KBM-7 (cell line): ENCODE data around the gene LMNB1.
"Not testable (repeated sequence)": the region's sequence is repeated elsewhere in the genome, so short reads cannot be mapped to it uniquely, and the experiment has no call there.

ENCODE experiments used
- DNase-seq: peaks from one replicate; pipeline ENCODE4 v3.0.0-alpha.2; 2015
- in situ Hi-C: fragments of 300-500 bp; cut with MboI; formaldehyde crosslinking; loops from 2 replicates; pipeline ENCODE4 v1.14.3; 2020; ENCODE audit warnings: low sequenced_read_pairs, low pct_unique_long_range_greater_than_20kb, mixed read lengths

LMNB1 gene

GRCh38 chr5:126777975-126778674 lies 1.2 kb downstream of the LMNB1 start:
- in situ Hi-C loops, result no loop called here
- DNase-seq, result peak; percentile 98

- DNase-seq, result no peak
- in situ Hi-C loops, result no loop called here
Measured at GRCh38 chr5:126778675-126779403, 1.9 kb downstream of the LMNB1 start.

GRCh38 chr5:126780165-126780827 lies 3.4 kb downstream of the LMNB1 start:
- peak; percentile 83 for DNase-seq
- in situ Hi-C loops, result loop anchor here (10.0 kb wide), 1 partner anchor 105 kb away; no protein-coding TSS in a partner anchor

- DNase-seq, result not testable (repeated sequence)
- in situ Hi-C loops, result loop anchor here (10.0 kb wide), 1 partner anchor 114 kb away; no protein-coding TSS in a partner anchor
Measured at GRCh38 chr5:126788409-126788808, 11.5 kb downstream of the LMNB1 start.

GRCh38 chr5:126793097-126793496 lies 16.2 kb downstream of the LMNB1 start:
- no peak for DNase-seq
- in situ Hi-C loops, result no loop called here

- in situ Hi-C loops, DNase-seq: not testable (repeated sequence)
Measured at GRCh38 chr5:126793648-126794047, 16.7 kb downstream of the LMNB1 start.

- DNase-seq, result no peak
- in situ Hi-C loops, result no loop called here
Measured at GRCh38 chr5:126794157-126794828, 17.4 kb downstream of the LMNB1 start.

GRCh38 chr5:126799780-126800179 lies 22.8 kb downstream of the LMNB1 start:
- in situ Hi-C loops, result no loop called here
- DNase-seq, result no peak

- in situ Hi-C loops, result no loop called here
- DNase-seq, result no peak
Measured at GRCh38 chr5:126801174-126801991, 24.4 kb downstream of the LMNB1 start.

GRCh38 chr5:126801992-126802294 lies 25.0 kb downstream of the LMNB1 start:
- in situ Hi-C loops, result no loop called here
- peak; percentile 39 for DNase-seq

- no peak for DNase-seq
- in situ Hi-C loops, result no loop called here
Measured at GRCh38 chr5:126805063-126805462, 28.1 kb downstream of the LMNB1 start.

GRCh38 chr5:126808521-126808988 lies 31.6 kb downstream of the LMNB1 start:
- in situ Hi-C loops, result no loop called here
- peak; percentile 77 for DNase-seq

GRCh38 chr5:126809916-126810315 lies 33.0 kb downstream of the LMNB1 start:
- peak; percentile 14 for DNase-seq
- in situ Hi-C loops, result no loop called here

- DNase-seq, result no peak
- in situ Hi-C loops, result no loop called here
Measured at GRCh38 chr5:126810596-126811380, 33.9 kb downstream of the LMNB1 start.

GRCh38 chr5:126811515-126812198 lies 34.7 kb downstream of the LMNB1 start:
- DNase-seq, result peak; percentile 18
- in situ Hi-C loops, result no loop called here

GRCh38 chr5:126812199-126812570 lies 35.2 kb downstream of the LMNB1 start:
- DNase-seq, result no peak
- in situ Hi-C loops, result no loop called here

- in situ Hi-C loops, DNase-seq: not testable (repeated sequence)
Measured at GRCh38 chr5:126813799-126814198, 36.9 kb downstream of the LMNB1 start.
